RWPE1 (cell line): ENCODE data around the gene GOLGA3.
A peak's percentile ranks its signal among the peaks of the same experiment; 100 is the strongest.
"Not testable (repeated sequence)": the region's sequence is repeated elsewhere in the genome, so short reads cannot be mapped to it uniquely, and the experiment has no call there.

Experiments
- CTCF ChIA-PET: fragments of 350-600 bp; sonication (Branson Sonifier 250); formaldehyde crosslinking; extraction: SDS; loops from one replicate; lab custom pipeline; 2021; lab: Yijun Ruan, JAX
- POLR2A ChIA-PET: fragments of 400-600 bp; formaldehyde crosslinking; extraction: SDS; loops from one replicate; lab custom pipeline; 2020; ENCODE audit warnings: antibody characterized with exemption; ENCODE audit not compliant: low non-redundant PET; lab: Yijun Ruan, JAX
- DNase-seq: peaks from one replicate; pipeline ENCODE4 v3.0.0; 2012; ENCODE audit warnings: low spot score
- H3K27ac ChIP-seq: fragments of 450-650 bp; 2 replicates; pipeline ENCODE4 v1.5.1; 2017
- TF ChIP-seq, protein P1 (sequence below): fragments of 450-650 bp; conservative IDR thresholded peaks from 2 replicates; pipeline ENCODE4 v1.5.1; 2017; ENCODE audit warnings: low read depth, mild to moderate bottlenecking

The GOLGA3 gene

DNA sequence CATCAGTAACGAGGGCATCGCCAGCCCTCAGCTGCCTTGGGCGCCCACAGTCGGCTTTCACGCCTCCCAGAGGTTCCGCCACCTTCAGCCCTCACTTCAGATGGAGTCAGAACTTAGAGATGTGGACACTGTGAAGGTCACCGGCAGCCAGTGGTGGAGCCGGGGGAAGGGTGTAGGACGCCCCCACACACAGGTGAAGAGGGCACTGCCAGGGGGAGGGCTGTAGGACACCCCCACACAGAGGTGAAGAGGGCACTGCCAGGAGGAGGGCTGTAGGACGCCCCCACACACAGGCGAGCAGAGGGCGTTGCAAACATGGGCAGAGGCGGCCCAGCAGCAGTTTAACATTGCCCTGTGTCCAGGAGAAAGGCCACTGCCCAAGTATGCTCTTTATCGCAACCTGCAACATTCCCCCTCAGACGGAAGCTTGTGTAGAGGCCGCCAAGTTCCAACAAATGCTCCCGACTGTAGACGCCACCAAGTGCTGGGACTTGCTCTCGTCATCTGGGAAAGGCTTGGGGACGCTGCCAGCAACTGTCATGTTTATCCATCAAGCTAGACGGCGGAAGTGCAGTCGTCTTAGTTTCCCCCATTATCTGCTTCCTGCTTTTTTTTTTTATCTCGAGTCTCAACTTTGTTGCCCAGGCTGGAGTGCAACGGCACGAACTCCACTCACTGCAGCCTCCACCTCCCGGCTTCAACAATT is 62.1 kb downstream of the GOLGA3 start:
- no peak for DNase-seq
- ChIA-PET POLR2A (no interaction called here), CTCF (interaction anchor here (1.2 kb wide), 1 partner anchor 18 kb away, joined by 3 read pairs; no protein-coding TSS in a partner anchor)
- TF ChIP-seq, protein P1, sequence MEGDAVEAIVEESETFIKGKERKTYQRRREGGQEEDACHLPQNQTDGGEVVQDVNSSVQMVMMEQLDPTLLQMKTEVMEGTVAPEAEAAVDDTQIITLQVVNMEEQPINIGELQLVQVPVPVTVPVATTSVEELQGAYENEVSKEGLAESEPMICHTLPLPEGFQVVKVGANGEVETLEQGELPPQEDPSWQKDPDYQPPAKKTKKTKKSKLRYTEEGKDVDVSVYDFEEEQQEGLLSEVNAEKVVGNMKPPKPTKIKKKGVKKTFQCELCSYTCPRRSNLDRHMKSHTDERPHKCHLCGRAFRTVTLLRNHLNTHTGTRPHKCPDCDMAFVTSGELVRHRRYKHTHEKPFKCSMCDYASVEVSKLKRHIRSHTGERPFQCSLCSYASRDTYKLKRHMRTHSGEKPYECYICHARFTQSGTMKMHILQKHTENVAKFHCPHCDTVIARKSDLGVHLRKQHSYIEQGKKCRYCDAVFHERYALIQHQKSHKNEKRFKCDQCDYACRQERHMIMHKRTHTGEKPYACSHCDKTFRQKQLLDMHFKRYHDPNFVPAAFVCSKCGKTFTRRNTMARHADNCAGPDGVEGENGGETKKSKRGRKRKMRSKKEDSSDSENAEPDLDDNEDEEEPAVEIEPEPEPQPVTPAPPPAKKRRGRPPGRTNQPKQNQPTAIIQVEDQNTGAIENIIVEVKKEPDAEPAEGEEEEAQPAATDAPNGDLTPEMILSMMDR: no peak
- peak overlapping the region; percentile 66 for H3K27ac ChIP-seq

DNA sequence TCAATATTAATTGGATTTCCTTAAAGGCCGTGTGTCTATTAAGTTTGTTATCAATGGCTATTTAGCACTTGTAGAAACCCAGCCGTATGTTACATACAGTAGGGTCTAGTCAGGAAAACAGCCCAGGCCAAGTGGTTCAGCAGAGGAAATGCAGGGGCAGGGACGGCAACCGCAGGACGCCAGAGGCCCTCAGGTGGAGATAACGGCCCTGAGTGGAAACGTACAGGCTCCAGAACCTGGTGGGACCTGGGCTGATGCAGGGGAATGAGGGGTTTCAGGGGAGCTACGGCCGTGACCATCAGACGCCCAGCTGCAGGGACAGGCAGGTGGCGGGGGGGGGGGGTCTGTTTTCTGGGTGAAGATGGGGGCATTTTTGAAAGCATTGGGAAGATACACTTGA is 63.3 kb downstream of the GOLGA3 start:
- H3K27ac ChIP-seq: peak overlapping the region; percentile 66
- ChIA-PET POLR2A (no interaction called here), CTCF (no interaction called here)
- no peak for DNase-seq
- TF ChIP-seq, protein P1: no peak

DNA sequence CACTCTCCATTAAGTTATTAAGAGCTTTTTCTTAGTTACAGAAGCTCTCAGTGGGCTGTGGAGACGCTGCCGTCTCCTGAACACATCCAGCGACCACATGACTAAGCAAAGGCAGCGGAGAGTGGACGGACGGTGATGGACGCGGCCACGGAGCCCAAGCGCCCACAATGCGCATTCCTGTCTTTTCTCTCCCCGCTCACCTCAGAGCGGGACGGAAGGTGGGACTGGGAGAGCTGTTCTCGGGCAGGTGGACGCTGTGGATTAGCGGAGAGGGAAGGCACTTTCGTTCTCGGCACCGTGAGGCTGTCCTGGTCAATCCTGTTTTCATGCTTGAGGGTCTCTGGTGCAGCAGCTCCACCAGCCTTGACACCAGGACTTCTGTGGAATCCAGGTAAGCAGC is 64.4 kb downstream of the GOLGA3 start:
- POLR2A ChIA-PET: no interaction called here
- 0 out of 2 replicates have a peak overlapping the region, but pooled peaks have one; percentile 5 for H3K27ac ChIP-seq
- no peak for DNase-seq
- CTCF ChIA-PET: no interaction called here
- TF ChIP-seq, protein P1: no peak

DNA sequence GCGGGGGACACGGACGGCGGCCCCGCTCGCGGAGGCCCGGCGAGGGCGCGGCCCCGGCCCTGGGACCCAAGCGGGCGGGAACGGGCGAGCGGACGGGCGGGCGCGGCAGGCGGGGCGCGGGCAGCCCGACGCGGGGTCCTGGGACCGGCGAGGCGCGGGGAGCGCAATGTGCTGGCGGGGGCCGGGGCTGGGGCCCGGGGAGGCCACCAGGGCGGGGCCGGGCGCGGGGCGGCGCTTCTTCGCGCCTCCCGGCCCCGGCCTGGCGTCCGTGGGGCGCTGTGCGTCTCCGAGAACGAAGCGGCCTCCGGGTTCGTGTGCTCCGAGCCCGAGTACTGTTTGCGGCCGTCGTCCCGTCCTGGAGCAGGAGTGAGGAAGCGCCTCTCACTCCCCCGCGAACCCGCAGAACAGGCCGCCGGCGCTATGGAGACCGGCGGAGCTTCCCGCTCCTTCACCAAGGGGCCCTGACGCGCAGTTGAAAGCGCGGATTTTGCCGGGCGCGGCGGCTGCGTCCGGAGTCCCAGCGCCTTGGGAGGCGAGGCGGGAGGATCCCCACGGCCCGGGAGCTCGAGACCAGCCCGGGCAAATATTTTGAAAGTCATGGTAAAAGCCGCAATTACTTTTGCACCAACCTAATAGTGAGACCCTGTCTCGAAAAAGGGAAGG is 66.6 kb downstream of the GOLGA3 start:
- ChIA-PET POLR2A (no interaction called here), CTCF (interaction anchor here (0.6 to 0.7 kb wide), 2 partner anchors 15 to 106 kb away, joined by 3 read pairs; no protein-coding TSS in a partner anchor)
- peak; percentile 89 for DNase-seq
- TF ChIP-seq, protein P1: no peak
- peak overlapping the region; percentile 98 for H3K27ac ChIP-seq

DNA sequence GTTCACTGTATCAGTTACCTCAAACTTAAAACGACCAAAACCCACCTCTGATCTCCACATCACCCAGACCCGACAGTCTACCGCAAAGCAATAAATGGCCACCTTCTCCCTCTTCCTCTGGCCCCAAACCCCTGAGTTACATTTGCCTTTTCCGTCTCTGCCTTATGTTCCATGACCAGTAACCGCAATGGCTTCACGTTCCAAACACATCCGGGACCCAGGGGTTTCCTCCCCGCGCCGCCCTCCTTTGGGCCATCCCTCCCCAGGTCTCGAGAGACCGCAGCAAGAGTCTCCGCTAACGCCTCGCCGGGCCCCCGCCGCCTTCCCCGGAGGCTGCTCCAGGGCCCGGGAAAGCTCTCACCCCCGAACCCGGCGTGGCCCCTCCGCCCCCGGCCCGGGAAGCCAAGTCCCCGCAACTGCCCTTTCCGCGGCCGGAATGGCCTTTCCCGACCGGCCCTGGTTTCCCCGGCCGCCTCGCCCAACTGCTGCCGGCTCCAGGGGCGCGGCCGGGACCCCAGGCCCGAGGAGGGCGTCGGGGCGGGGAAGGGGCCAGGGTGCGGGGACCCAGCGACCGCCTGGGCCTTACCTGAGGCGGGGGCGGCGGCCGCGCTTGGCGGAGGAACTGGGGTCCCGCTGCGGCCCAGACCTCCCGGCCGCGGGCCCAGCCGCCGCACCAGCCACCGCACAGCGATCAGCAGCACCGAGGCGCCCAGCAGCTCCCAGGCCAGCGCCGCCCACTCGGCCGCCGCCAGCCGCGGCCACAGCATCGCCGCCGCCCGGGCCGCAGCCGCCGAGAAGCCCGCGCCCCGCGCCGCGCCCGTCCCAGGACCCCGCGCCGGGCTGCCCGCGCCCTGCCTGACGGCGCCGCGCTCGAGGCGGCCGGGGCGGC is 67.4 kb downstream of the GOLGA3 start, which contains the start of gene ANKLE2:
TSS of gene ANKLE2 (minus strand) at position 801 of the 889 bp plus-strand sequence. CDS start at position 767, 34 bp downstream.
- TF ChIP-seq, protein P1: no peak
- POLR2A ChIA-PET: interaction anchor here (0.5 kb wide), 1 partner anchor 409 kb away, joined by 4 read pairs; no protein-coding TSS in a partner anchor
- CTCF ChIA-PET: interaction anchor here (0.7 kb wide), 1 partner anchor 21 kb away, joined by 3 read pairs; no protein-coding TSS in a partner anchor
- H3K27ac ChIP-seq: peak within 1 kb of the TSS; percentile 98
- DNase-seq: peak; percentile 45

DNA sequence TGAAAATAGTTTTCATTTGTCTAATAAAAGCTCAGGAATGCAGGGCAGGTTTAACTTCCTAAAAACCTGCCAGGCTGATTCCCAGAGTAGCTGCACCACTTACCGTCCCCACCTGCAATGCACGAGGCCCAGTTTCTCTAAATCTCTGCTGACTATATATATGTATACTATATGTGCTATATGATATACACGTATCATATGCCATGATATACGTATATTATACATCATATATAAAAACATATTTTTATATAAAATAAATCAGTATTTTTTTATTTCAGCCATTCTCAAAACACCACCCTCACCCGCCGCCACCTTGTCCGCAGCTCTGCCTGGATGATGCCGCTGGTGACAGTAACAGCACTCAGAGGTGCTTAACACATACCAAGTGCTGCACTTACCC is 69.3 kb downstream of the GOLGA3 start:
- TF ChIP-seq, protein P1: no peak
- POLR2A ChIA-PET: interaction anchor here (0.7 to 1.2 kb wide), 2 partner anchors 28 to 142 kb away, joined by 5 to 6 read pairs; no protein-coding TSS in a partner anchor
- DNase-seq: no peak
- peak overlapping the region; percentile 98 for H3K27ac ChIP-seq
- CTCF ChIA-PET: no interaction called here

DNA sequence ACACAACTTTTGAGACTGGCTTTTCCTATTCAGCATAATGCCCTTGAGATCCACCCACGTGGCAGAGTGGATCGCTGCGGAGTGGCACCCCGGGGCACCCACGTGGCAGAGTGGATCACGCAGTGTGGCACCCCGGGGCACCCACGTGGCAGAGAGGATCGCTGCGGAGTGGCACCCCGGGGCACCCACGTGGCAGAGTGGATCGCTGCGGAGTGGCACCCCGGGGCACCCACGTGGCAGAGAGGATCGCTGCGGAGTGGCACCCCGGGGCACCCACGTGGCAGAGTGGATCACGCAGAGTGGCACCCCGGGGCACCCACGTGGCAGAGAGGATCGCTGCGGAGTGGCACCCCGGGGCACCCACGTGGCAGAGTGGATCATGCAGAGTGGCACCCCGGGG is 69.8 kb downstream of the GOLGA3 start:
- CTCF ChIA-PET, POLR2A ChIA-PET, DNase-seq: not testable (repeated sequence)
- peak overlapping the region; percentile 98; the same call in 1 of the 2 replicates for H3K27ac ChIP-seq
